ENCODE data around the gene TSPAN14. TPM values are rescaled to one million over a fixed set of nuclear protein-coding genes. Genes with fewer than 3 reads are reported as not detected.
"Not testable (repeated sequence)": the region's sequence is repeated elsewhere in the genome, so short reads cannot be mapped to it uniquely, and the experiment has no call there.

TSPAN14 gene
- total RNA-seq, 1 donor from 2014 or later = 88.0 TPM

DNA sequence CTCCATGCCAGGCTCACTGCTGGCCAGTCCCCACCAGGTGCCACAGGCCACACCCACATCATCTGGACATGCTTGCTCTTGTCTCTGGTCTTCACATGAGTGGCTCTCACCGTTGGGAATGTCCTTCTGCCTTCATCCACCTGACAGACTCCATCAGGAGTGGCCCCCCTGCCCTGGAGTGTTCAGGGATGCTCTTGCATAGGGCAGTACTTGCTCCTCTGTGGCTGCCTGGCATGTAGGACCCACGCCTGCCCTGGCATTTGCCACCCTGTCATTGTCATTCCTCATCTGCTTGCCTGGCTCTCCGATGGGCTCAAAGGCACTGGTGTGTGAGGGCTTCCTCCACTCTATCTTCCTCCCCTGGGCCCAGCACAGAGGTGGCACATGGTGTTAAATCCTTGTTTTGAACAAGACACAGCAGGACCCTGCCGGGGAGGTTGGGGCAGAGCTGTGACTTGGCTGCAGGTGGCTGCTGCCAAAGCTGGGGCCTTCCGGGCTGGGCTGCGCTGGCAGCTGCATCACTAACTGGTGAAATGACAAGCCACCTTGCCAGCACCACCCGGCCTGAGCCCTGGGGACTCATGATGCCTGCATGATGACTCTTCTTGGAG, 85.4 kb downstream of the TSPAN14 start:
- no peak for DNase-seq (ENCODE audit: low read depth, low spot score)

GRCh38 chr10:80540136-80540535, 86.0 kb downstream of the TSPAN14 start:
- DNase-seq (ENCODE audit: low read depth, low spot score) = no peak

- no peak for DNase-seq (ENCODE audit: low read depth, low spot score)
Observed at GRCh38 chr10:80540618-80540980, 86.5 kb downstream of the TSPAN14 start.

- DNase-seq (ENCODE audit: low read depth, low spot score) = peak; percentile 17
Observed at GRCh38 chr10:80540981-80541750, 87.1 kb downstream of the TSPAN14 start.

- no peak for DNase-seq (ENCODE audit: low read depth, low spot score)
Observed at GRCh38 chr10:80542053-80542452, 87.9 kb downstream of the TSPAN14 start.

DNA sequence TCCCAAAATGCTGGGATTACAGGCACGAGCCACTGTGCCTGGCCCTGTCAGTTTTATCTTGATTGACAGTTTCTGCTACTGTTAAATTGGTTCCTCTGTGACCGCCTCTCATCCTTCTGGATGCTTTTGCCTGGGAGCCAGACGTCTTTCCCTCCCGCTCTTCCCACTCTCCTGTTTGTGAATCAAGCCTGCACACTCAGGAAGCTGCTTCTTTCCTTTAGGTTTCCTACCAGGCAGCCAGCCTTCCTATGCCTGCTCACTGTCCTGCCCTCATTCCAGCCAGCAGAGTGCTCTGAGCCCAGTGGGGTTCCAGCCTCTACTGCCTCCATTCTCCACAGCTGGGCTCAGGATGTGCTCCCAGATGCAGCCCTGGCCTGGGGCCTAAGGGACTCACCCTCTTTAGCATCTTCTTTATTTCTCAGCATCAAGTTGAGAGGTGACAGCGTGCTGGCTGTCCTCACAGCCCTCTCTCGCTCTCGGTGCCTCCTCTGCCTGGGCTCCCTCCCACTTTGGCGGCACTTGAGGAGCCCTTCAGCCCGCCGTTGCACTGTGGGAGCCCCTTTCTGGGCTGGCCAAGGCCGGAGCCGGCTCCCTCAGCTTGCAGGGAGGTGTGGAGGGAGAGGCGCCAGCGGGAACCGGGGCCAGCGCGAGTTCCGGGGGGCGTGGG, 88.7 kb downstream of the TSPAN14 start:
- no peak for DNase-seq (ENCODE audit: low read depth, low spot score)

GRCh38 chr10:80543319-80543672, 89.2 kb downstream of the TSPAN14 start:
- not testable (repeated sequence) for DNase-seq (ENCODE audit: low read depth, low spot score)

GRCh38 chr10:80544316-80544953, 90.3 kb downstream of the TSPAN14 start:
- DNase-seq (ENCODE audit: low read depth, low spot score) = no peak

- no peak for DNase-seq (ENCODE audit: low read depth, low spot score)
Observed at GRCh38 chr10:80545258-80545881, 91.3 kb downstream of the TSPAN14 start.

GRCh38 chr10:80552151-80552646, 98.1 kb downstream of the TSPAN14 start:
- no peak for DNase-seq (ENCODE audit: low read depth, low spot score)

DNA sequence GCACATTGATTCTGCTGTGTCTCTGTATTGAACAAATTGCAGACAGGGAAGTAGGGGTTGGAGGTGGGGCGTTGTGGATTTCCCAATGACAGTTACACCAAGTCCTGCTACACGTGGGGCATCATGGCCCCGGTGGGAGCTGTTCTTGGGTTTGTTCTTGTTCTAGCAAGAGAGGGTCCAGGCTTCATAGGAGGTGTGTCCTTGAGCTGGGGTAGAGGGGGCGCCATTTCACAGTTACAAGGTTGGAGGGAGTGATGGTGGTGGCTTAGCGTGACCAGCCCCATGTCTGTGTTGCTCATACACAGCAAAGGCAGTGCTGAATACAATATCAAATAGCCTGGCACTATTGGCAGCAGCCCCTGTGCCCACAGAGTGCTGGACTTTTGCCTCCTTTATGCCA, 99.3 kb downstream of the TSPAN14 start:
- DNase-seq (ENCODE audit: low read depth, low spot score) = no peak

- no peak for DNase-seq (ENCODE audit: low read depth, low spot score)
Observed at GRCh38 chr10:80554050-80554449, 99.9 kb downstream of the TSPAN14 start.

- DNase-seq (ENCODE audit: low read depth, low spot score) = no peak
Observed at GRCh38 chr10:80555415-80555814, 101.3 kb downstream of the TSPAN14 start.

GRCh38 chr10:80561950-80562349, 107.8 kb downstream of the TSPAN14 start:
- no peak for DNase-seq (ENCODE audit: low read depth, low spot score)

DNA sequence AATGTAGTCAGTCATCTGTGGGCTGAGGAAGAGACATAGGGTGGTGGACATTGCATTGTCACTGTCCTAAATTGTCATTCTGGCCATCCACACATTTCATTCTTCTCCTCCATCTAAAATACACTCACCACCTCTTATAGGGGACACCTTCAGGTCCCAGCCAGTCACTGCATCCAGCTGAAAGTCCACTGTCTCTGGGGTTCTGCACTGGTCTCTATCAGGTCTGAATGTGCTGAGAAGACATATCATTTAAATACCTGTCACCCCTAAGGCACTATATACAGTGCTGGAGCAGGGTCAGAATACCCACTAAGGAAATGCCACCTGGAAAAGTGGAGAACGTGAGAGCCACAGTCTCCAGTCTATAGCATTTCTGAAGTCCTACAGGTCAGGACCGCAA, 113.2 kb downstream of the TSPAN14 start:
- DNase-seq (ENCODE audit: low read depth, low spot score) = no peak

DNA sequence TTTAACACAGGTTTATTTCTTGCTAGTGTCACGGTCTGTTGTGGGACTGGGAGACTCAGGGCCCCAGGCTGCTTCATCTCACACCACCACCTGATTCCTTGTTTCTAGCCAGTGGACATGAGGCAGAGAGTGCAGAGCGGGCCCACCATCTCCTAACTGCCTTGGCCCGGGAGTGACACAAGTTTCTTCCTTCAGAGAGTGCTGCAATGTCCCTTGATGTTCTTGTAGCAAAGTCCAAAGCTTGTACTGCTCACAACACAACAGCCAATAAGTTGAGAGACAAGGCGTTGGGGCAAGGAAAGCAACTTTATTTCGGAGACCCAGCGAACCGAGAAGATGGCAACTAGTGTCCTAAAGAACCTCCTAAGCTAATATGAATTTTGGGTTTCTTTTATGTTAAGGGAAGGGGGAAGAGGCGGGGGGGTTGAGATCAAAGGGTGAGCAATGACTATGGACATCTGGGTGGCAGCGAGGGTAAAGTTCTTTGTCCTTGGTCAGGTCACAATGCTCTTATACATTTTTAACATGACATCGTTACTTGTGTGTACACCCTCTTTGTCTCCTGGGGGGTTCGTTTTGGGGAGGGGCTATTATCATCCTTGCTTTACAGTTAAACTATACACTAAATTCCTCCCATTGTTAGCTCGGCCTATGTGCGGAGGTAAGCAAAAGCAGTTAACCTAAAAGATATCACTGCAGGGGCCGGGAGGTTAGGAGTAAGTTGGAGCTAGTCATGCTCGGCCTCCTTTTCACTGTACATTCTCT, 115.2 kb downstream of the TSPAN14 start:
- DNase-seq (ENCODE audit: low read depth, low spot score) = no peak

DNA sequence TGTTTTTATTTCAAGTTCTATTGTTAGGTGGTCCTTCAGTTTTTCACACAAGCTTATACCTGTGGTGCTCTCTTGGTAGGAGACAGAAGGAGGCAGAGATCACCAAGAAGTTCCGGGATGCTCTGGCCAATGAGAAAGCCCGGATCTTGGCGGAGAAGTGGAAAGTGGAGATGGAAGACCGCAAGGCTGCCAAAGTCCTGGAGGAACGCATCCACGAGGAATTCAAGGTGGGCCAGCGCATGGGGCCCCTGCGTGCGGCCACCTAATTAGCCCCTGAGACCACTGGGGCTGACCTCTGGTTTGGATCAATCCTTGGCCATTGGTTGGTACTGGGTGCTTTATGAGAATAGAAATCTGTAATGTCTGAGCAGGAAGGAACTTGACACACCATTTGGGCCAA, 117.2 kb downstream of the TSPAN14 start:
- DNase-seq (ENCODE audit: low read depth, low spot score) = no peak

GRCh38 chr10:80579181-80579763, 125.2 kb downstream of the TSPAN14 start:
- no peak for DNase-seq (ENCODE audit: low read depth, low spot score)

GRCh38 chr10:80579849-80580637, 125.9 kb downstream of the TSPAN14 start:
- DNase-seq (ENCODE audit: low read depth, low spot score) = no peak
